Mucosa of stomach (tissue), 1 donor: ENCODE results near the gene LCOR.
"Not testable (repeated sequence)": the region's sequence is repeated elsewhere in the genome, so short reads cannot be mapped to it uniquely, and the experiment has no call there.

ENCODE experiments used
- H3K27me3 ChIP-seq: one replicate; pipeline ENCODE4 v1.7.0; 2013; ENCODE audit warnings: mild to moderate bottlenecking, low read length; ENCODE audit not compliant: control insufficient read depth, insufficient read depth
- H3K36me3 ChIP-seq: one replicate; pipeline ENCODE4 v1.7.0; 2013; ENCODE audit warnings: low read length; ENCODE audit not compliant: control insufficient read depth, insufficient read depth
- H3K4me1 ChIP-seq: one replicate; pipeline ENCODE4 v1.7.0; 2013; ENCODE audit warnings: mild to moderate bottlenecking, low read length; ENCODE audit not compliant: control insufficient read depth, insufficient read depth
- H3K4me3 ChIP-seq: one replicate; pipeline ENCODE4 v1.7.0; 2013; ENCODE audit warnings: low read length
- H3K9ac ChIP-seq: one replicate; pipeline ENCODE4 v1.7.0; 2013; ENCODE audit warnings: mild to moderate bottlenecking, low read length, moderate library complexity
- H3K9me3 ChIP-seq: one replicate; pipeline ENCODE4 v1.7.0; 2013; ENCODE audit warnings: mild to moderate bottlenecking, low read length, moderate library complexity; ENCODE audit not compliant: control insufficient read depth
- donor health status: Pancreatic carcinoma.

The LCOR gene

GRCh38 chr10:96843823-96844222 lies 11.7 kb downstream of the LCOR start:
- Histone ChIP-seq H3K4me1 (peaks cover 28% of the 10 kb centered on the region), H3K27me3 (no peaks in the 10 kb centered on the region), H3K9ac (no peak overlapping the region), H3K4me3 (no peak overlapping the region), H3K36me3 (no peaks in the 10 kb centered on the region), H3K9me3 (no peaks in the 10 kb centered on the region)

DNA sequence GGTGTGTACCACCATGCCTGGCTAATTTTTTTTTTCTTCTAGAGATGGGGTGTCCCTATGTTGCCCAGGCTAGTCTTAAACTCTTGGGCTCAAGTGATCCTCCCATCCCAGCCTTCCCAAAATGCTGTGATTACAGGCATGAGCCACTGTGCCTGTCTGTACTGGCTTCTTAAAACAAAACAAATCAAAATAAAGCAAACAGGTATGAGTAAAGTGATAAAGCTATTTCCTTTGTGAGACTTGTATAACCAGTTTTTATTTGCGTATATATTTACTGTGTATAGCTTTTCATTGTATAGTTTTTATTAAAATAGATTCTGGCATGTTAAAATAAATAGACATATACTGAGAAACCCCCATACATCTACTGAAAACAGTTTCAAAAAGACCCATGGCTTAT lies 14.3 kb downstream of the LCOR start:
- H3K9me3 ChIP-seq, result no peaks in the 10 kb centered on the region
- H3K27me3 ChIP-seq, result no peaks in the 10 kb centered on the region
- no peaks in the 10 kb centered on the region for H3K36me3 ChIP-seq
- no peak overlapping the region for H3K4me3 ChIP-seq
- H3K4me1 ChIP-seq, result peaks cover 28% of the 10 kb centered on the region
- no peak overlapping the region for H3K9ac ChIP-seq

GRCh38 chr10:96846926-96847325 lies 14.8 kb downstream of the LCOR start:
- H3K4me1 ChIP-seq, result peaks cover 28% of the 10 kb centered on the region
- no peak overlapping the region for H3K4me3 ChIP-seq
- no peaks in the 10 kb centered on the region for H3K36me3 ChIP-seq
- H3K27me3 ChIP-seq, result no peaks in the 10 kb centered on the region
- H3K9me3 ChIP-seq, result no peaks in the 10 kb centered on the region
- no peak overlapping the region for H3K9ac ChIP-seq

GRCh38 chr10:96847356-96847755 lies 15.3 kb downstream of the LCOR start:
- H3K27me3 ChIP-seq, H3K9me3 ChIP-seq, H3K36me3 ChIP-seq, H3K9ac ChIP-seq, H3K4me3 ChIP-seq: not testable (repeated sequence)
- peaks cover 28% of the 10 kb centered on the region for H3K4me1 ChIP-seq

DNA sequence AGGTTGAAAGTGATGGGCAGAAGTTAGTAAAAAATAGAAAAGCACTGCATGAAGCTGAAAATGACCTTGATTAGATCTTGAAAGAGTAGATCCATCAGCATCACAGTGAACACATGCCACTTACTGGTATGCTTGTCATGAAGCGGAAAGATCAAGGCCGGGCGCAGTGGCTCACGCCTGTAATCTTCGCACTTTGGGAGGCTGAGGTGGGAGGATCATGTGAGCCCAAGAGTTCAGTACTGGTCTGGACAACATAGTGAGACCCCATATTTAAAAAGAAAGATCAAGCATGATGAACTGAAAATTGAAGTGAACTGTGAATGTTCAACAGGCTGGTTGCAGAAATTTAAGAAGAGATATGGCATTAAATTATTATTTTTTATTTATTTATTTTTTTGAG lies 18.0 kb downstream of the LCOR start:
- Histone ChIP-seq H3K9me3 (no peaks in the 10 kb centered on the region), H3K4me1 (peaks cover 11% of the 10 kb centered on the region), H3K4me3 (no peak overlapping the region), H3K27me3 (no peaks in the 10 kb centered on the region), H3K9ac (no peak overlapping the region), H3K36me3 (no peaks in the 10 kb centered on the region)

GRCh38 chr10:96850825-96851224 lies 18.7 kb downstream of the LCOR start:
- Histone ChIP-seq H3K9me3 (no peaks in the 10 kb centered on the region), H3K4me3 (no peak overlapping the region), H3K4me1 (peaks cover 10% of the 10 kb centered on the region), H3K9ac (no peak overlapping the region), H3K36me3 (no peaks in the 10 kb centered on the region), H3K27me3 (no peaks in the 10 kb centered on the region)

DNA sequence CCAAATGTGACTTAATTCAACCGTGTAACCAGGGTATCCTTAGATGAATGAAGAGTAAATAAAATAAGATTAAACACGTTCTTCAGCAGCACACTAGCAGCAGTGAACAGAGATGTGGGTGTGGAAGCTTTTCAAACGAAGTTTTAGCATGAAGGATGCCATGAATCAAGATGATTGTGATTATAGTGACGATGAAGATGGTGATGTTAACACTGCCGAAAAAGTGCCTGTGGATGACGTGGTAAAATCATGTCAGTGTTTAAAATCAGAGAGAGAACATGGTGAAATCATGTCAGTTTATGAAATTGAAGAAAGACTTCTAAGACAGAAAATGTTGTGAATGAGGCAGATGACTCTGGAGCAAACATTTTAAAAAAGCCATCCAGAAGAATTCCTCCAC lies 19.2 kb downstream of the LCOR start:
- no peaks in the 10 kb centered on the region for H3K36me3 ChIP-seq
- H3K9me3 ChIP-seq, result no peaks in the 10 kb centered on the region
- peaks cover 6% of the 10 kb centered on the region for H3K4me1 ChIP-seq
- no peak overlapping the region for H3K4me3 ChIP-seq
- no peak overlapping the region for H3K9ac ChIP-seq
- no peaks in the 10 kb centered on the region for H3K27me3 ChIP-seq

DNA sequence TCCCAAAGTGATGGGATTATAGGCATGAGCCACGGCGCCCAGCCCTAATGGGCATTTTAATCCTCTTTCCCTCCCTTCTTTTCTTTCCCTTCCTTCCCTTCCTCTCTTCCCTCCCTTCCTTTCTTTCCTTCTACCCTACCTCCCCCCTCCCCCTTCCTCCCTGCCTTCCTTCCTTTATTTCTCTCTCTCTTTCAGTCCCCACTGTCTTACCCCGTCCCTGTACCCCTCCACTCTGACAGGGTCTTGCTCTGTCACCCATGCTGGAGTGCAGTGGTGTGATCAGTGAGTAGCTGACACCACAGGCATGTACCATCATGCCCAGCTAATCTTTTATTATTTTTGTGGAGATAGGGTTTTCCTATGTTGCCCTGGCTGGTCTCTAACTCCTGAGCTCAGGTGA lies 24.2 kb downstream of the LCOR start:
- Histone ChIP-seq H3K27me3 (no peaks in the 10 kb centered on the region), H3K9me3 (no peaks in the 10 kb centered on the region), H3K4me3 (no peak overlapping the region), H3K4me1 (no peaks in the 10 kb centered on the region), H3K9ac (no peak overlapping the region), H3K36me3 (no peaks in the 10 kb centered on the region)

- Histone ChIP-seq H3K9me3 (no peaks in the 10 kb centered on the region), H3K4me1 (no peaks in the 10 kb centered on the region)
Observed at GRCh38 chr10:96857301-96858012, 25.4 kb downstream of the LCOR start.

GRCh38 chr10:96858038-96858705 lies 26.1 kb downstream of the LCOR start:
- Histone ChIP-seq H3K4me1 (no peaks in the 10 kb centered on the region), H3K4me3 (no peak overlapping the region), H3K27me3 (no peaks in the 10 kb centered on the region), H3K9ac (no peak overlapping the region), H3K9me3 (no peaks in the 10 kb centered on the region), H3K36me3 (no peaks in the 10 kb centered on the region)

More at GRCh38 chr10:96857301-96858012, 25.4 kb downstream of the LCOR start:
- Histone ChIP-seq H3K9ac (no peak overlapping the region), H3K27me3 (no peaks in the 10 kb centered on the region), H3K4me3 (no peak overlapping the region), H3K36me3 (no peaks in the 10 kb centered on the region)

- Histone ChIP-seq H3K36me3 (no peaks in the 10 kb centered on the region), H3K9ac (no peak overlapping the region), H3K4me1 (peaks cover under 1% of the 10 kb centered on the region), H3K27me3 (no peaks in the 10 kb centered on the region), H3K4me3 (no peak overlapping the region), H3K9me3 (no peaks in the 10 kb centered on the region)
Observed at GRCh38 chr10:96858706-96859050, 26.6 kb downstream of the LCOR start.

DNA sequence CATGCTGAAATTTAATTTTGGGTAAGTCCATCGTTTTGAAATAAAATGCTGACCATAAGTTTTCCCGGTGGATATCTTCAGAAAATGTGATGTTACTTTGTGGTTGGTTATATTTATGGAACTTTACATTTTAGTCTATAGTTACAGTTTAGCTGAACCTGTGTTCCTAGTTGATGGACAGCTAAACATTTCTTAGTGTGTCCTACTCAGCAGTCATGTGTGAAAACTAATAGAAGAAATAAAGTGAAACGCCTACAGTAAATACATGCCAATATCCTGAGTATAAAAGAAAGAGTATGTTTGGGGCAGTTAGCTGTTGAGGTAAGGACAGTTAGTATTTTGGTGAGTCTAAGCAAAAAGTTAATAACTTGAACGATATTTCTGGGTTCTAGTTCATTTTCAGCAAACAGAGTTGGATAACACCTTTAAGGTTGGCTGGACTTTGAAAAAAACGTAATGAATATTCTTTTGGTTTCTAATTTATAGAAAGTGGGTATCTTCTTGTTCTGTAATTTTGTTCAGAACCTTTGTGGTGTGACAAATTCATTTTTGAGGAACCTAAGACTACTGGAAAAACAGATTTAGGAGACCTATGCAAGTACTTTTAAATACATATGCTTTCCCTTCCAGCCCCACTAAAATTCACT lies 28.7 kb downstream of the LCOR start:
- Histone ChIP-seq H3K4me1 (peaks cover 20% of the 10 kb centered on the region), H3K4me3 (no peak overlapping the region), H3K27me3 (no peaks in the 10 kb centered on the region), H3K9me3 (no peaks in the 10 kb centered on the region), H3K36me3 (no peaks in the 10 kb centered on the region), H3K9ac (no peak overlapping the region)
